Caki2 (cell line): Measurements from ENCODE around the gene TDRD12. TPM values are rescaled to one million over a fixed set of nuclear protein-coding genes. Genes with fewer than 3 reads are reported as not detected.

Source experiments
- DNase-seq: peaks from one replicate; pipeline ENCODE4 v3.0.0-alpha.2; 2015; ENCODE audit warnings: low read depth
- in situ Hi-C: cut with HindIII; loops from 2 replicates; pipeline ENCODE4 v1.10.0; 2016; ENCODE audit warnings: low sequenced_read_pairs, low pct_unique_long_range_greater_than_20kb, mixed read lengths
- total RNA-seq: library from RNA; depleted of rRNA; stranded (reverse); fragments of >200 nt; shearing (Covaris generic); gene quantifications from 2 replicates; pipeline ENCODE4 v1.2.3, GENCODE V29; 2014; ENCODE audit warnings: low replicate concordance; rRNA removed

TDRD12 gene
- total RNA-seq, 1 experiment from 2014 or later = 4.4 TPM

- no peak for DNase-seq
- in situ Hi-C loops = no loop called here
These were observed 150.5 kb downstream of the TDRD12 start for GRCh38 chr19:32869966-32870573.

- in situ Hi-C loops = no loop called here
- no peak for DNase-seq
These were observed 151.4 kb downstream of the TDRD12 start for GRCh38 chr19:32870981-32871451.

- no peak for DNase-seq
- in situ Hi-C loops = no loop called here
These were observed 152.8 kb downstream of the TDRD12 start for GRCh38 chr19:32872391-32872790.

GRCh38 chr19:32873247-32873959 is 153.8 kb downstream of the TDRD12 start:
- DNase-seq = no peak
- in situ Hi-C loops = no loop called here

- no peak for DNase-seq
- in situ Hi-C loops = no loop called here
These were observed 155.0 kb downstream of the TDRD12 start for GRCh38 chr19:32874605-32875004.

- in situ Hi-C loops = no loop called here
- no peak for DNase-seq
These were observed 155.9 kb downstream of the TDRD12 start for GRCh38 chr19:32875428-32875827.

- no peak for DNase-seq
- in situ Hi-C loops = no loop called here
These were observed 156.8 kb downstream of the TDRD12 start for GRCh38 chr19:32876236-32876918.

GRCh38 chr19:32876919-32877285 is 157.3 kb downstream of the TDRD12 start:
- in situ Hi-C loops = no loop called here
- DNase-seq = no peak

Other genes with a start within 250 kb of the TDRD12 start
- 134 and 284 TPM in 2 replicates for gene PDCD5, start 138.6 kb upstream of the TDRD12 start, total RNA-seq
- gene ANKRD27, start 44.6 kb upstream of the TDRD12 start, total RNA-seq = 23.4 and 46.0 TPM in 2 replicates
- gene RGS9BP, start 43.9 kb upstream of the TDRD12 start, total RNA-seq = 1.3 and 2.1 TPM in 2 replicates
- gene NUDT19, start 27.9 kb upstream of the TDRD12 start, total RNA-seq = 11.9 and 14.0 TPM in 2 replicates
- 0.52 TPM in 1 of 2 replicates, not detected in the other for gene SLC7A9, start 150.0 kb downstream of the TDRD12 start, total RNA-seq